NCI-H1092 treated with DMSO at 0.1 percent for 48 hours (cell line): ENCODE measurements around the gene TSPO.
"Not testable (repeated sequence)": the region's sequence is repeated elsewhere in the genome, so short reads cannot be mapped to it uniquely, and the experiment has no call there.

ENCODE experiments used
- DNase-seq: peaks from one replicate; lab custom pipeline; 2025; lab: John Stamatoyannopoulos, UW

TSPO gene

DNA sequence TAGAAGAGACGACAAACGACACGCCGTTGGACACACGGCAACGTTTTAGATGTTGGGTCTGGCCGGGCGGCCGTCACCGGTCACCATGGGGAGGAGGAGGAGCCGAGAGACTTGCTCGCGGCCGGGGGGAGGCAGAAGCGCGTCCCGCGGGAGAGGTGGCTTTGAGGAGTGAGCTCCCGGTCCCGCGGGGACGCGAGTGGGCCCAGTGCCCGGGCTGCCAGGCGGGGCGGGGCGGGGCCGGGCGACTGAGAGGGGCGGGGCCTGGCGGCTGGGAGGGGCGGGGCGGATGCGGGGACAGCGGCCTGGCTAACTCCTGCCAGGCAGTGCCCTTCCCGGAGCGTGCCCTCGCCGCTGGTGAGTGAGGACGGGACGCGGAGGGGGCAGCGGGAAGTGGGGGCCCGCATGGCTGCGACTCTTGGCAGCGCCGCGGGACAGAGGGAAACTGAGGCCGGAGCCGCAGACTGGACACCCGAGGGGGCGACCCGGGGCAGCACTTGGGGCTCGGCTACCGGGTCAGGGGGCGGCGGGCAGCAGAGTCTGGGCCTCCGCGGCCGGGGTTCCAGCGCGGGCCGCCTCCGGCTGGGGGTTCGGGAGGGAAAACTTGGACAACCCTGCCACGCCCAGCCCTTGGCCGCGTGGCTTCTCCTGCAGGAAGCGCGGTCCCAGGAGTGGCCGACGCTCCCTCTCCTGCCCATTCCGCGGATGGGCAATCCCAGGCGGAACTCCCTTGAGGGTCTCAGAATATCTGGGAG, at the start of gene TSPO:
TSS of gene TSPO (plus strand) at position 309 of the 752 bp plus-strand sequence. CDS start 7,680 bp downstream, outside the sequence.
- DNase-seq: no peak

DNA sequence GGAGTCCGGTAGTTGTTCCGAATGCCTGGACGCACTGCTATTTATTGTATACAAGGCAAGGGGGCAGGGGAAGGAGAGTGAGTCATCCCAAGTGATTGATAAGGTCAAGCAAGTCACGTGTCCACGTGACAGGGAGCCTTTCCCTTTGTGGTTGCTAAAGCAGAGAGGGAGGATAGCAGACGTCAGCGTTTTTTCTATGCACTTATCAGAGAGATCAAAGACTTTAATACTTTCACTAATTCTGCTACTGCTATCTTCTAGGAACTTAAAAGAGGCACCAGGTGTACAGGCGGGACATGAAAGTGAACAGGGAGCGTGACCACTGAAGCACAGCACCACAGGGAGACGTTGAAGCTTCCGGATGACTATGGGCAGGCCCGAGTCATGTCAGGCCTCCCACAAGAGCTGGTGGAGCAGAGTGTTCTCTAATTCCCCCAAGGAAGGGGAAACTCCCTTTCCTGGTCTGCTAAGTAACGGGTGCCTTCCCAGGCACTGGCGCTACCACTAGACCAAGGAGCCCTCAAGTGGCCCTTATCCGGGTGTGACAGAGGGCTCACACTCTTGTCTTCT, 47.2 kb upstream of the TSPO start:
- DNase-seq: not testable (repeated sequence)

DNA sequence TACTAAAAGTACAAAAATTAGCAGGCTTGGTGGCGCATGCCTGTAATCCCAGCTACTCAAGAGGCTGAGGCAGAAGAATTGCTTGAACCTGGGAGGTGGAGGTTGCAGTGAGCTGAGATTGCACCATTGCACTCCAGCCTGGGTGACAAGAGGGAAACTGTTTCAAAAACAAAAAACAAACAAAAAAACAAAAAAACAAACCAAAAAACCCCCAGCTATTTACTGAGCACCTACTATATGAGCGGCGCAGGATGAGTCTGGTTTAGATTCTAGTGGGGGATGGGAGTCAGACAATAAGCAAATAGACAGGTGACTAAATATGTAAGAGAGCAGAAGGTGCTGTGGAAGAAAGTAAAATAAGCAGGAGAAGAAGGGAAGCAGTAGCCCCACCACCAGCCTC, 46.4 kb upstream of the TSPO start:
- not testable (repeated sequence) for DNase-seq

DNA sequence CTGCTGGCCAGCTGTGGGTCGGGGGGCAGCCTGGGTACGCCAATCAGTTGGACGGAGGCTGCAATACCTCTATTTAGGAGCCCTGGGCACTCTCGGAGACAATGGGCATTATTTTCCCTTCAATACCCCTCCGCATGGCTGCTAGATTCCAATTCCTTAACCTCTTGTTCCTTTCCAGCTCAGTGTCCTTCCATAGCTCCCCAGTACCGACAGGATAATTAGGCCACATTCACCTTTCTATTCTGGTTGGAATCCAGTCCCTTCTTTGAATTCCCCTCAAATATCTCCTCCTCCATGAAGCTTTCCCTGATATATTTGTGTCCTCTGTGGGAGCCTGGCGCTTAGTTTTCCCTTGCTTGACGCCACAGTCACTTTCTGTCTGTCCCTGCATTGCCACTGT, 45.1 kb upstream of the TSPO start:
- DNase-seq: no peak

DNA sequence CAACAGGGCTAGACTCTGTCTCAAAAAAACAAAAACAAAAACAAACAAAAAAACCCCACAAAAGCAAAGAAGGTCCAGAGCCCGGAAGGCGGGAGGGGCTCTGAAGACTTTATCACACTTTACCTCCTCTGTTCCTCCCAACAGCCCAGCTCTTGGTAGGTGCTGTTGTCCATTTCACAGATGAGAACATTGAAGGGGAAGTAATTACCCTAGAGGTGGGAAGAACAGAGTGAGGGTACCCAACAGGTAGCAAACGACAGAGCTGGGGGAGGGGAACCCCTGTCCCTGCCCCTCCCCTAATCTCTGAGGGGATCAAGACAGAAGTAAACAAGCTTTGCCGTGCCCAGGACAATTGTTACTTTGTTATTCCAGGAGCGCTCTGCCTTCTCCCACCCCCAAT, 41.8 kb upstream of the TSPO start:
- DNase-seq: no peak

DNA sequence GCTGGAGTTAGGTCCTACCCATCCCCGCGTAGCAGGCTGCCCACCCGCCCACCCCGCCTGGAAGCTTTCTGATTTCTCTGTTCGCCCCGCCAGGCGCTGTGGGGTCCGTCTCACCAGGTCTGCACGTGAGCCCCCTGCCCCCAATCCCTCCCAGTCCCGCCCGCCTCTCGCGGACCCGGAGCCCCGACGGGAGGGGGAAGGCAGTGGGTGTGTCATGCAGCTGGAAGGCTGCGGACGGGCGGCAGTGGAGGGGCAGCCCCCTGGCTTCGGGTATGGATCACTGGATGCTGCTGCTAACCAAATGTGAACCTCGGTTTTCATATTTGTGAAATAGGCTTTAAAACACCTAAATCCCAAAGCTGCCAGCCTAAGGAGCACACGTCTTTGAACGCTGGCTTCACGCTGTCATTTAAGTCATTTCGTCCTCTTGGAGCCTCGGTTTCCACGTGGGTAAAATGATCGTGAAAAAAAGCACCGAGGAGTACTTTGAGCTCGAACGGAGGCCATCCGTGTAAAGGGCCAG, 41.4 kb upstream of the TSPO start:
- no peak for DNase-seq

DNA sequence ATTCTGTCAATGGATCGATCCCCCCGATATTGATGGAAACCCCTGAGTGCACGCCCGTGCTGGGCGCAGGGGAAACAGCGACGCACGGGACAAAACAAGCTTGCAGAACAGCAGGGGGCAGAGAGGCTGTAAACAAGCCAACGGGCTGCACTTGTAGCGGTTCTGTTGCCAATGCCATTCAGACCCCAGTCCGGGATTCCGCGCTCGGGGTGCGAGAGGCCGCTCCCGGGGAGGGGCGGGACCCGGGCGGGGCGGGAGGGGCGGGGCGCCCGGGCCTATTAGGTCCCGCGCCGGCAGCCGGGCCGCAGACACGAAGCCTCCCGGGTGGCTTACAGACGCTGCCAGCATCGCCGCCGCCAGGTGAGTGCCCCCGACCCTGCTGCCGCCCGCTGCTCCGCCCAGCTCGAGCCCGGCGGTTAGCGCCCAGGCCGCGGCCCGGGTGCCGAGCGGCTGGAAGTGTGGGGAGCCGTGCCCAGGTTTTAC, 40.9 kb upstream of the TSPO start, which contains the start of gene BIK:
TSS of gene BIK (plus strand) at position 307 of the 483 bp plus-strand sequence. CDS start 13,273 bp downstream, outside the sequence.
- DNase-seq: no peak

DNA sequence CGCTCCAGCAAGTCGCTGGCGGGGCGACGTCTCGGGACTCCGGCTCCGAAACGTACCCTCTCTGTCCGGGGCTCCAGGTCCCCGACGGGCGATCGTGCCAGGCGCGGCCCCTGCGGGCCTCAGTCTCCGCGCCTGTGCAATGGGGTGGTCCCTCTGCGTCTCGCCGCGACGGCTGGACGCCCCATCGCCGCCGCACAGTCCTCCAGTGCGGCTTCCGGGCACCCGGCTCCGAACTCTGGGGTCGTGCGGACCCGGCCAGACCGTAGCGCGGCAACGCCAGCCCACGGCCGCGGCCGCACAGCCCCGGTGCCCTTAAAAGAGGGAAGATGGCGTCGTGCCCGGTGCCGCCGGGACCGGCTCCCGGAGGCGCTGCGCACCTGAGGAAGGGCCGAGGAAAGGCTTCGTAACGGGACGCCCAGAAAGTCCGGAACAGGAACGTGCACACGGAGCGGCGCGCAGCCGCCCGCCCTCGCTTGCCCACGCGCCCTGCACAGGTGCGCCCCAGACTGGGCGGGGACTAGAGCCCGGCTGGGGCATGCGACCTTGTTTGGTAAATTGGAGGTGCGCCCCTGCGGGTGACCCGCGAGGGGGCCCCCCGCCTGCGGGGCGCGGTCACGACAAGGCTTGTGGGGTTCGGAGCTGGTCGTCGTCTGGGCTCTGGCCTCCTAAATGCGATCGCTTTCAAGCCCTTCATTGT, 40.3 kb upstream of the TSPO start:
- DNase-seq: no peak

DNA sequence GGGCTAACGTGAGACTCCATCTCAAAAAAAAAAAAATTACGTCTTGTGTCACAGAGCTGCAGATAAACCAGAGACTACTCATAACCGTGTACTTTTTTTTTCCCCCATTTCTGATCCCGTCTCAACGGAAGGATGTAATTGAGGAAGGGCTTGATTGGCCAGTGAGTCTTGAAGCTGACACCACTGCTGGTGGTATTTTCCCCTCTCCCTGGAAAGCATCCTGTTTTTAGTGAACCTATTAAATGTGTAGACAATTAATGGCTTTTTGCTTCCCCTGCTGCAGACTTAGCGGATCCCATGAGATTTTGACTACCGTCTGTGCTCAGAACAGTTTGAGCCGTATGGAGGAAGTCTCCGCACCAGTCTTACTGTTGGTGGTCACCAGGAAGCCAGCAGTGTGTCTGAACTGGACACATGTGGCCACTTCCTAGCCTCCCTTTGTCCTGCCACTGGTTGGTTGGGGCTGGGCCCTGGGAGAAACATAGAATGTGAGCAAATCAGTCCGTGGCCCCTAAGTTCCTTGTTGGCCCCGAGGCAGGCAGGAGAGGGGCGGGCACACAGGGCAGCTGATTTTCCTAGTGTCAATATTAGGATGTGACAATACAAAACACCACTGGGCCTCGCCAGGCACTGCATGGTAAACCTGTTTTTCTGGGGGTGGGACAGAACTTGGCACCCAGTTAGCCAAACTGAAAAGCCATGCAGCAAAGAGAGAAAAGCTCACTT, 37.7 kb upstream of the TSPO start:
- DNase-seq: no peak

DNA sequence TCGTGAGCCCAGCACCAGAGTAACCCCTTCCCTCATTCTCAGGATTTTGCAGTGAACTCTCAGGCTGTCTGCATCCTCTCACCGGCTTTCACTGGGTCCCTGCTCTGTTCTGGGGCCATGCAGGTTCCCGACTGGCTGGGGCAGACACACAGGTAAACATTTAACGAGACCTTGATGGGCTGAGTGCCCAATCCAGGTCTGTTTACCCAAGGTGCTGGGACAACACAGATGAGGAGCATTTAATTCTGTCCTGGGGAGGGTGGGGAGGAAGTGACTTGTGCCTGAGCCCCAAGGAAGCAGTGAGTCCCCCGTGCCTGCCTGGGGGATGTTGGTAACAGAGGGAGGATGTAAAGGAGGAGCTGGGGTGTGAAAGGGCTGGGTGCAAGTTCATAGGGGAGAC, 36.4 kb upstream of the TSPO start:
- DNase-seq: no peak

DNA sequence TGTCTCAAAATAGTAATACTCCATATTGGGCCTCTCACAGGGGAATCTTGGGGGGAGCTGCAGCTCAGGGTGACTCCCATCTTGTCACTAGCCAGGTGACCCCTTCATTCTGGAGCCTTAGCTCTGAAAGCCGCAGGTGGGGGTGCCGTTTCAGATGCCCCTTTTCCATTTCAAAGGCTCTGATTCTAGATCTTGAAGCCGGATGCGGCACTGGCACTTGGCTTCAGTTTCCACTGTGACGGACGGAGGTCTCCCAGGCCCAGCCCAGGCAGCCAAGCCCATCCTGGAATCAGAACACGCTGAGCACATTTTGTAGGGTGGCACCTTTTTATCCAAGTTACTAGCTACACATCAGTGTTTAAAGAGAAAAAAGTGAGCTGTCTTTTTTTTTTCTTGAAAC, 34.4 kb upstream of the TSPO start:
- DNase-seq: no peak

DNA sequence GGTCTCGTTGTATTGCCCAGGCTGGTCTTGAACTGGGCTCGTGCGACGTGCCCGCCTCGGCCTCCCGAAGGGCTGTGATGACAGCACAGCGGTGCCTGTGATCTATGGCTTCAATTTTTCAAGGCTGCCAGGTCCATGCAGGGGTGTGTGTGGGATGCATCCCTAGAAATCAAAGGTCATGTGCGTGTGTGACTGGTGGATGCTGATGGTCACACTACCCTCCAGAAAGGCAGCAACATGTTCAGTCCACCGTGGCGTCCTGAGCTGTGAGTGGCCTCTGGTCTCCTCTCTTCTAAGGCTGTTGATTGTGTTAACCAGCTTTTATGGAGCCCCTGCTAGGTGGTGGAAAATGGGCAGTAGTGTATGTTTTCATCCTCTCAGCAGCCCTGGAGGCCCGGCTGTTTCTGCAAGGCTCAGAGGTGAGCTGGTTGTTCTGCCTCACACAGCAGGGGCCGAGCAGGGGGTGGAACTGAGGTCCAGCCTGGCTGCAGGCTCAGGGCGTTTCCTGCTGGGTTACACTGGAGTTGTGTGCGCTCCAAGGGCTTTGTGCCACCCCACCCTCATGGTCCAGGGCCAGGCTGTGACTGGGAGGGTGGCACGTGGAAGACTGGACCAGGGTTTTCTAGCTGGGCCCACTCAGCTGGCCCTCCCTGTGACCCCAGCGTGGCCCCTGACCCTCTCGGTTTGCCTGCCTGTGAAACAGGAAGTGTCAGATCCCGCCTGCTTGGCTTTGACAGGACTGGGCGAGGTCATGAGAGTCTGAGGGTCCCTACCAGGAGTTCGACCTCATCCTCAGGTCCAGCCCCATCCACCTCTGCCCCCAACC, 33.1 kb upstream of the TSPO start:
- no peak for DNase-seq

DNA sequence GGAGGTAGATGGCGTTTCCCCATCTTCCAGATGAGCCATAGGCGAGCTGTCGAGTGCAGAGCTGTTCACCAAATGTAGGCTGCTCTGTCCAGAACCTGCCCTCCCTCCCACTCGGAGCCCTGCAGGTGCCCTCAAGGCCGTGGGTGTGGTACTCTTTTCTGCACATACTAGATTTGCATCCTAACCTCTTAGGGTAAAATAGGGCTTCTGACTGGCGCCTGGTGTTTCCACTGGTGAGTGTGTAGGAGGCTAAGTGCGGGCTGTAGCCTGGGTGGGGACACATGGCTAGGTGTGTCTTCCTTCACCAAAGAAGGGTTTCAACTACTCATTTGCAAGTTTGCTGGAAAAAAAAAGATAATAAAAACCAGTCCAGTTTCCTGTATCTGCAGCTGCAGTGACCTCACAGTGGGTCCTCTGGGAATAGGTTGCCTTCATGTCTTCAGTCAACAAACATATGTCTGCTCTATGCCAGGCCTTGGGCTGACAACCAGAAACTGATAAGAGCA, 32.4 kb upstream of the TSPO start:
- no peak for DNase-seq

DNA sequence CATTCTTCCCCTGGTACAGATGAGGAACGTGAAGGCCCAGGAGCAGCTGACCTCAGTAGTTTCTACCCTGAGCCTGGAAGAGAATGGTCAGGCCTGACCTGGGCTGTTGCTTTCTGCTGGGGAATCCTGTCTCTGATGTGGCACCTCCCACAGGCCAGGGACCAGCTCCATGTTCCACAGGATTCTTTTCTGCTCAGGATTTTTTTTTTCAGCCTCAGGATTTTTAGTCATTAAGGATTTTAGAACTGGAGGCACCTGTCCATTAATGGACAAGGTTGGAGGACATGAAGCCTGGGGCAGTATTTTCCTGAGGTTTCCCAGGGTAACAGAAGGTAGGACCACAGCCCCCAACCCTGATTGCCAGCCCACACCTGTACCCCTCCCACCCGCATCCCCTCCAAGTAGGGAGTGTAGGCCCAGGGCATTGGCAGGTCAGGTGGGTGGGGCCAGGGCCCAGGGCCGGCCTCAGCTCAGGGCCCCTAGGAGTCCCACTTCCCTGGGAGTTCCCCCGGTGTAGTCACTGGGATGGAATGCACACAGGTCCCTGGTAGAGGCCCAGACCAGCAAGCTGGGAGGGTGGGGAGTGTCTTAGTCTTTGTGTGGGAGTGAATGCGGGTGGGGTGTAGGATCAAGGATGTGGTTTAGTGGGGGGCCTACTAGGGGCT, 24.7 kb upstream of the TSPO start:
- no peak for DNase-seq

DNA sequence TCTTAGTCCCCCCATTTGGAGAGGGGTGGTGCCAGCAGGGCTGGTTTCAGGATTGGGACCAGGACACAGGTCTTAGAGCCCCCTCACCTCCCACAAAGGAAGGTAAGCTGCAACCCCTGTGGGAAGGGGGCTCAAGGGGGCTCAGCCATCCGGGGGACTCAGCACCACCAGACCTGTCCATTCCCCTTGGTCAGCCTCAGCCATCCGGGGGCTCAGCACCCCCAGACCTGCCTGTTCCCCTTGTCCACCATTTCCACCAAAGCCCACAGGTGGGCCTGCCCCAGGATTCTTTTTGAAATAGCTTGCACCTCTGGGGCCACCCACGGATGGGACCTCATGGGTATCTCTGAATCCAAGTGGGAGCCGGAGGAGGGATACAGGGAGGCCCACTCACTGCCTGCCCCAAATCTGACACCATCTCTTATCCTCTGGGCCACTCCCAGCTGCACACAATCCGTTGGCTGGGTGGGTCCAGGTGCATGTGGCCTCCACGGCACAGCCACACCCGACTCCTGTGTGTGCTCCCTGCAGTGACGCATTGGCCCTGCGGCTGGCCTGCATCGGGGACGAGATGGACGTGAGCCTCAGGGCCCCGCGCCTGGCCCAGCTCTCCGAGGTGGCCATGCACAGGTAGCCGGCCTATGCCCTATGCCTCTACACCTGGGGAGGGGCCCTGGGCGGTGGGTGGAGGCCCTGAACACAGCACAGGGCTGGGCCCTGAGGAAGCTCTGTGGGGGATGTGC, 24.0 kb upstream of the TSPO start:
- DNase-seq: no peak

DNA sequence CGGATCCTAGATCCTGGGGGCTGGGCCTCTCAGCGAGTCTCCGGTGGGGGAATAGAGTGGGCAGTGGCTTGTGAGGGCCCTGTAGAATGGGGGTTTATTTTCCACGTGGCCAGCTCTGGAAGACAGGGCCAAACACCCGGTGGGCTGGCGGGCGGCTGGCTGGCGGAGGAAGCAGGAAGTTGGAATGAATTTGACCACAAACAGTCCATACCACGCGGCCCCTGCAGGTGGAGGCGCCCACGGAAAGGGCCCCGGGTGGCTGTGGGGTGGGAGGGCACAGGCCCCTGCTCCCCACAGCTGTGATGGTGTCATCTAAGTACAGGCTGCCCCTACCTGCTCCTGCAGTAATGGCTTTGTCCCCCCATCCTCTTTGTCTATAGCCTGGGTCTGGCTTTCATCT, 23.2 kb upstream of the TSPO start:
- DNase-seq: no peak

DNA sequence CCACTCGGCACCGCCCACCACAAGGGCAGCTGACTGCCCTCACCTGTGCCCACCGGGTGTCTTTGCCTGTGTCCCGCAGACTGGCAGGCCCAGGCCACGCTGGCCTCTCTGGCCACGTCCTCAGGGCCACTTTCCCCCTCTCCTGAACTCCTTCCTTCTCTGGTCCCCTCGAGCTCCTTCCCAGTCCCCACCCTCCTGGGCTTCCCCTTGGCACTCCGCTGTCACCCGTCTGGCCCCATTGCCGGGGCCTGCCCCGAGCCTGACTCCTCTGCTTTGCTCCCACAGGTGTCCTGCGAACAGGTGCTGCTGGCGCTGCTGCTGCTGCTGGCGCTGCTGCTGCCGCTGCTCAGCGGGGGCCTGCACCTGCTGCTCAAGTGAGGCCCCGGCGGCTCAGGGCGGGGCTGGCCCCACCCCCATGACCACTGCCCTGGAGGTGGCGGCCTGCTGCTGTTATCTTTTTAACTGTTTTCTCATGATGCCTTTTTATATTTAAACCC, 22.4 kb upstream of the TSPO start:
- DNase-seq: no peak

DNA sequence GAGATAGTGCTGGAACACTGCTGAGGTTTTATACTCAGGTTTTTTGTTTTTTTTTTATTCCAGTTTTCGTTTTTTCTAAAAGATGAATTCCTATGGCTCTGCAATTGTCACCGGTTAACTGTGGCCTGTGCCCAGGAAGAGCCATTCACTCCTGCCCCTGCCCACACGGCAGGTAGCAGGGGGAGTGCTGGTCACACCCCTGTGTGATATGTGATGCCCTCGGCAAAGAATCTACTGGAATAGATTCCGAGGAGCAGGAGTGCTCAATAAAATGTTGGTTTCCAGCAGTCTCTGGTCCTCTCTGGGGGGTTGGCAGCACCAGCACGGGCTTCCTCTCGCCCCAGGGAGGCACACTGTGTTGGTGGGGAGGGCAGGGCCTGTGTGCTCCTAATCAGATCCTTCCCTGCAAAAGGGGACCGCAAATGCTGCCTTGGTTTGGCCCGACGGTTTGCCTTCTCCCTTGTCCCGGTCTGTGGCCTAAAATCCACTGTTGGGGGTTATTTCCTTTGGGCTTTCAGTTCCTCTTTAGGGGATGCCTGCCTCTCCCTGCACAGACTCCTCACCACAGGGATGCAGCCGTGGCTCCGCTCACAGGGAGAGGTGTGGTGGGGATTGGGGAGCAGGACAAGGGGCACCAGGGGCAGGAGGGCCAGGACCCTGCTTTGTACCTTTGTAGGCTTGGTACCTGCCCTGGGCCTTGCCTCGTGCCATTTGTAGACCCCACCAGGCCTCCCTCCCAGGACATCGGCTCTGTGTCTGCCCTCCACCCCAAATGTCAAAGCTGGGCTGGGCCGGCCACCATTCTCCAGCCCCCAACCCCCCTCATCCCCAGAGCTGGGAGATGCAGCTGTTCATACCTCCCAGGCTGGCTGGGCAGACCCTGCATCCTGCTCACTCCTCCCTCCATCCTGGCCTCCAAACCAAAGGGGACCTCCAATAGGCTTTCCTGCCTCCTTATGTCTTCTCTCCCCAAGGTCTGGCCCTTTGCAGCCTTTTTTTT, 21.6 kb upstream of the TSPO start:
- no peak for DNase-seq
